Renal cortex interstitium (tissue), 11 donors: ENCODE measurements around the gene AIFM3. TPM values are rescaled to one million over a fixed set of nuclear protein-coding genes. Genes with fewer than 3 reads are reported as not detected.

Experiments used
- DNase-seq, 11 donors: peaks; one replicate each; pipeline ENCODE4 v3.0.0-alpha.2; 2013; ENCODE audit warnings: low read depth in 9 of 11, low spot score in 4 of 11; ENCODE audit errors: extremely low read depth in 1 of 11
- polyA plus RNA-seq, 3 donors: library from polyadenylated mRNA; unstranded; fragments of 120-200 nt; gene quantifications; one replicate each; pipeline ENCODE4 v1.2.1, GENCODE V29; 2013; ENCODE audit not compliant: insufficient read length in 3 of 3

Gene AIFM3
- polyA plus RNA-seq, 3 donors, result 0.47 to 1.5 (median 0.96) TPM

DNA sequence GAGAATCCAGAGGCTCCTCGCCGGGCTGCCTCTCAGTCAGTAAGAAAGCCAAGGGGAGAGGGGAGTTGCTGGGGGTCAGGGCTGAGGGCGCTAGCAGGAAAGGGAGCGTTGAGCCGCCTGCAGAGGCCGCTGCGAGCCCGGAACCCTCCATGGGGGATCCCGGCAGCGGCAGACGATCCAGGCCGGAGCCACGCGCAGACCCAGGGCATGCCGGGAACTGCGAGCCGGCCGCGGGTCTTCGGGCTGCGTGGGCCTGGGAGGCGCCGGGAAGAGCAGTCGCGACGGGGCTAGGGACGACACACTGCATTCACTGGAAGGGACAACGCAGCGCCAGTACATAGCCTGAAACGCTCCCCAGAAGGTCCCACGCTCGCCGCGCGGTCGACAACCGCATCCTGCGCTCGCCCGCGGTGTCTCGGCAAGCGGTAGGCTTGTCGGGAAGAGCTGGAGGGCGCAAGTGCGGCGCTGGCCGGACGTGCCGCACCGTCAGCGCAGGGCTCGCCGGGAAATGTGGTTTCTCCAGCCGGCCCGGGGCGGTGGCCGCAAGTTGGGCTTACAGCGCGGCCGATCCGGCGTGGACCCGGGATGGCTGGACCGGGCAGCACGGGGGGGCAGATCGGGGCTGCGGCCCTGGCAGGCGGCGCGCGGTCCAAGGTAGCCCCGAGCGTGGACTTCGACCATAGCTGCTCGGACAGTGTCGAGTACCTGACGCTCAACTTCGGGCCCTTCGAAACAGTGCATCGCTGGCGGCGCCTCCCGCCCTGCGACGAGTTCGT is 14.9 kb downstream of the AIFM3 start, which contains the start of gene LZTR1:
LZTR1 (plus strand) TSS at position 511 of the 776 bp plus-strand sequence; CDS start at position 586, 75 bp downstream.
- peak in 10 of 11 donors; percentile 61 to 80 (median 74) for DNase-seq

GRCh38 chr22:20982563-20982882 is 15.5 kb downstream of the AIFM3 start:
- DNase-seq, result no peak

DNA sequence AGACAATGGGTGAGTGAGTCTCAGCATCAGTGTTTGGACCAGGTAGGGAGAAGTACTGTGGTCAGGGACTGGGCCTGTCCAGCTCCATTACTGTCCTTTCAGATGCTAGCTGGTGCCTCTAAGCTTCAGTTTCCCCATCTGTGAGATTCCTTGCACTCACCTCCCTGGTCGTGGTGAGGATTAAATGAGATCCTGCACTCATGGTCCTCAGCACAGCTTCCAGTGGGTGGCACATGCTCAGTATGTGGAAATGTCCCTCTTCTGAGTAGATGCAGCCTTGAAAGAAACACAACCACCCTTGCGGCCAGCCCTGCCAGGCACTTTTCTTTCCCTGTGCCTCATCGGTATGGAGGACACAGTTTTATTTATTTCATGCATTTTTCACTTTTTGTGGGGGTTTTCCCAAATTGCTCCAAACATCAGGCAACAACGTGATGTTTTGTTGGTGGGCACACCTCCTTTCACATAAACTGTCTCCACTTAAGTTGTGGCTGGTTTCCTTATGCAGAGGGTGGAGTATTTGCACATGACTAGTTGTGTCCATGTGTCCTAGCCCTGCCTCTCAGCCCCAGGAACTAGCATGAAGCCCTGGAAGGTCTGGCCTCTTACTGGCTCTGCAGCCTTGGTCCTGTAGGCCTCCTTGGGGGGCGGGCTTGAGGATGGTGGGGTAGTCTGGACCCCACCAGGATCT is 16.2 kb downstream of the AIFM3 start:
- DNase-seq, result no peak

DNA sequence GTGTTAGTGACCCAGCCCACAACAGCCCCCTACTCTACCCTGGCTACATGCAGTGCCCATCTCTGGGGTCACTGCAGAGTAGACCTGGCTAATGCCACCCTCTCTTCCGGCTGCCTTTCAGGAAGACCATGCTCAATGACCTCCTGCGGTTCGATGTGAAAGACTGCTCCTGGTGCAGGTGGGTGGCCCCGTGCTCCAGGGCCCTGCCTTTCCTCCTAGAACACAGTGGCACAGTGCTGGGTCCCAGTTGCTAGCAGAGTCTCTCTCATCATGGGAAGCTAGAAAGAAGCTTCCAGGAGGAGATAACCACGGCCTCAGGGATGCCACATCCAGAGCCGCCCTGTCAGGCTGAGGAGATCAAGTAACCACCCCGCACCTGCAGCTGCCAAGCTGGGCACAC is 18.7 kb downstream of the AIFM3 start:
- DNase-seq, result no peak

DNA sequence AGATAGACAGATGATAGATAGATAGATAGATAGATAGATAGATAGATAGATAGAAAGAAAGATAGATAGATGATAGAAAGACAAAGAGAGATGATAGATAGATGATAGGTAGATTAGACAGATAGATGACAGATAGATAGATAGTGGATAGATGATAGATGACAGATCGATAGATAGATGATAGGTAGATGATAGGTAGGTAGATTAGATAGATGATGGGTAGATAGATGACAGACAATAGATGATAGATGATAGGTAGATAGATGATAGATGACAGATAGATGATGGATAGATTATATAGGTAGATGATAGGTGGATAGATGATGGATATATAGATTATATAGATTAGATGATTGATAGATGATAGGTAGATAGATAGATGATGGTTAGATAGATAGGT is 19.3 kb downstream of the AIFM3 start:
- no peak for DNase-seq

- no peak for DNase-seq
Observed at GRCh38 chr22:20987375-20987774, 20.3 kb downstream of the AIFM3 start.

DNA sequence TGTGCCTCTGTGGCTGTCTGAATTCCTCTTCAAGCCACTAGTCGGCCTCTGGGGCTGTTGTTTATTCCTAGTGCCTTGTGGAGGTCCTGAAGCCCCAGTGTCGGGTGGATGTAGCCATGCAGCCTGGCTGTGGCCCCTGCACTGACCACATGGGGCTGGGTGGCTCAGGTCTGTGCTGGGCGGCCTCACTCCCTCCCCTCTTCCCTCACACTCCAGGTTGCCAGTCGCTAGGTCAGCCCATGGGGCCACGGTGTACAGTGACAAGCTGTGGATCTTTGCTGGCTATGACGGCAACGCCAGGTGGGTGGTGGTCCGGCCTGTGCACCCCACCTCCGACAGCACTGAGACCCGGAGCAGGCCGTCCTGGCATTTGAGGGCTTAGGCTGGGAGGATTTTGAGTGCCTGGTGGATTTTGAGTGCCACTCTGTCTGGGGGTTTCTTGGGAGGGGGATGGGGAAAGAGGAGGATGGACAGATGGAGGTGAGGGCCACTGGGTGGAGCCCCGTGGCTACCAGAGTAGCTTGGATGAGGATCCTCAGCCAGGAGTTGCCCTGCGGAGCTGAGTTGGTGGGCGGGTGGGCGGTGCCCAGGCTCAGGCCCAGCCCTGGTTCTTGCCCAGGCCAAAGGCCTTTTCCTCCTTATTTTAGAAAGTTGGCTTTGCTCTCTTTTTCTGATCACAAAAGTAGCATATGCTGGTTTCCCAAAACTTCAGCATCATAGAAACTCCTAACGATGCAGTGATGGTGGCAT is 21.7 kb downstream of the AIFM3 start:
- DNase-seq, result no peak

DNA sequence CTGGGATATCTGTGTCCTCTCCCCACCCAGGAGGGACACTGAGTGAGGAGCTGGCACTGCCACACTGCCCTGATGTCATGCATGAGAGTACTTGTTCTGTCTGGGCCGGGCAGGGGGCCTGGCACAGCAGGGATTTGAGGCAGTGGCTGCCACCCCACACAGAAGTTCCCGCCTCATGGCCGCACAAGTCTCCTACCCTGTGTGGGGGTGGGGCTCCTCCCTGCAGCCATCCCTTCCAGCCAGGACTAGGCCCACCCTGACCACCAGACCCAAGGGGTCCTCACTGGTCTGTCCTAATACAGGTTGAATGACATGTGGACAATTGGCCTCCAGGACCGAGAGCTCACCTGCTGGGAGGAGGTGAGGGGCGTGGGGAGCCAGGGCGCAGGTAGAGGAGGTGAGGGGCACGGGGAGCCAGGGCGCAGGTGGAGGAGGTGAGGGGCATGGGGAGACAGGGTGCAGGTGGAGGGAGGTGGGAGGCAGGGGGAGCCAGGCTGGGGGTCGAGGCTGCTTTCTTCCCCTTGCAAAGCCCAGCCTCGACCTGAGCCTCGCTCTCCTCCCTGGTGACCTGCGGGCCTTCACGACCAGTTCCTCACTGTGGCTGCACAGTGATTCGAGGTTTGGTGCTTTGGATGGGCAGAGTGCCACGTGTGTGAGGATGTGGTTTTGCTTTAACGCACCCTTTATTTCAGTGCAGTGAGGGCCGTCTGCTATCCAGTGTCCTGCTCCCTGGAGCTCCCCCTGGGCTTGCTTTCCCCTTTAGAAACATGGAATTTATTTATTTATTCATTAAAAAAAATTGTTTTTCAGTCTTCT is 22.5 kb downstream of the AIFM3 start:
- no peak for DNase-seq

DNA sequence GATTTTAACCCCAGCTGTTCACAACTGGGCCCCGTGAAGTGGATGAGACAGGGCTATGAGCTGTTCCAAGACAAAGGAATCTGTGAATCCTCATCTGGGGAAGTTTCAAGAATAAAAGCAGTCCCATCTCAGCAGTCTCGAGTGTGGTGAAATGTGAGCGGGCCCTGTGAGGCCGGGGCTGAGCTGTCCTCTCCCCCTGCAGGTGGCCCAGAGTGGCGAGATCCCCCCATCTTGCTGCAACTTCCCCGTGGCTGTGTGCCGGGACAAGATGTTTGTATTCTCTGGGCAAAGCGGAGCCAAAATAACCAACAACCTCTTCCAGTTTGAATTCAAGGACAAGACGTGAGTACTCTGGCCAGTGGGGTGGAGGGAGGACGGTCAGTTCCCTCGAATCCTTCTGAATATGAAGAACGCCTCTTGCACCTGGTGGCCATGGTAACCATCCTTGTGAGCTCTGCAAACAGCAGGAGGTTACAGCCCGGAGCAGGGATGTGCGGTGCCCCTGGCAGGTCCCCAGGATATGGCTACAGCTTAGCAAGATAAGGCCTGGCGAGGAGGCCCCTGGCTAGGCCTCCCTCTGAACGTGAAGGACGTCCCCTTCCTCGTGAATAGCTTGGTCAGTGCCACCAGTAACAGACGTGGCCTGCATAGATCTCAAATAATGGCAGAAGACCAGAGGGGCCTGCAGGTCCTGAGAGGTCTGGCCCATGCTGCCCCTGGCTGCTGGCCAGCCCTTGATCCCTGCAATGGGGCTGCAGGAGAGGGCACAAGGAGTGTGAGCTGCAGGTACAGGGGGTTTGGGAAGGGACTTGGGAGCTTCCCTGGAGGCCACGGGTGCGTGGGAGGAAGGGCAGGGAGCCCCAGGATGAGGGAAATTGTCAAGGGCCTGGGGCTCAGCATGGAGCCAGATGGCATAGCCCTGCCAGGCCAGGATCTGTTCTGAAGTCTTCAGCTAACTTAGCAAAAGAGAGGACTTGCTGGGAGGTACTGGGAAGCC is 23.4 kb downstream of the AIFM3 start:
- DNase-seq, result no peak

GRCh38 chr22:20991252-20992055 is 24.4 kb downstream of the AIFM3 start:
- DNase-seq, result no peak

DNA sequence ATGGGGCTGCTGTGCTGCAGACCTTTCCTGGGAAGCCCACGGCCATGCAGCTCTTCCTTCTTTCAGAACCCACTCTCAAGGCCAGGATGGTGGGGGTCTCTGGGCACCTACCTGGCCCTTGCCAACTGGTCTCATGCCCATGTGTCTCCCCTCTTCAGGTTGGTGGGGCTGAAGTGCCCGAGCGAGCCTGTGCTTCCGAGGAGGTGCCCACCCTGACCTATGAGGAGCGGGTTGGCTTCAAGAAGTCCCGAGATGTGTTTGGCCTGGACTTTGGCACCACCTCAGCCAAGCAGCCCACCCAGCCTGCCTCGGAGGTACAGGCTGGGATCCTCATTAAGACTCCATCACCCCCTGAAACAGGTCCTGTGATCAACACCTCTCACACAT is 25.0 kb downstream of the AIFM3 start:
- no peak for DNase-seq

DNA sequence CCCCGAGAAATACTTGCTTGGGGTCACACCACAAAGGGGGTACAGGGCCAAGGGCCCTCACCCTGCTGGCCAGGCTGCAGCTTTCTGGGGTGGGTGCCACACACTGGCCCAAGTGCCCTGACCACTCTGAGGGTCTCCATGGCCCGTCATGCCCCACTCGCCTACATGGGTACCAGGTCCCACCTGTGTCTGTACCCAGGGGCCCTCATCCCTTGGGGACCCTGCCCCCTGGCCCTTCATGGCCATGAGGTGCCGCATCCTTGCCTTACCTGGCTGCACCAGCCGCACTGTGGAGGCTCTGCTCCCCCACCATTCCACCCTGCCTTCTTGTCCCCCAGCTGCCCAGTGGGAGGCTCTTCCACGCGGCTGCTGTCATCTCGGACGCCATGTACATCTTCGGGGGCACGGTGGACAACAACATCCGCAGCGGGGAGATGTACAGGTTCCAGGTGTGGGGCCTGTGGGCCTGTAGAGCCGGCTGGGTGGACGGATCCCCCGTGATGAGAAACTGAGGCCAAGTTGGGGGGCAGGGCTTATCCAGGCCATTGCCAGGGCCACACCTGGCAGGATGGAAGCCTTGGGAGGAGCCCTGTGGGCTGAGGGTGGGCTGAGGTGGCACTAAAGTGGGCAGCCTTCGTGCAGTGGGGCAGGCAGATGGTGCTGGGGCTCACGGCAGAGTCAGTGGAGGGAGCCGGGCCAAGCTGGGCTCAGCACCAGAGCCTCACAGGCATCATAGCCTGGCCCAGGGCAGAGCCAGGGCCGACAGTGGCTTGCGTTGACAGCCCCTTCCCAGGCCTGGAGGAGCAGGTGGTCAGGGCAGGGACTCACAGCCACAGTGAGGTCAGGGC is 25.6 kb downstream of the AIFM3 start:
- DNase-seq, result no peak

- no peak for DNase-seq
Observed at GRCh38 chr22:20993304-20994127, 26.5 kb downstream of the AIFM3 start.

DNA sequence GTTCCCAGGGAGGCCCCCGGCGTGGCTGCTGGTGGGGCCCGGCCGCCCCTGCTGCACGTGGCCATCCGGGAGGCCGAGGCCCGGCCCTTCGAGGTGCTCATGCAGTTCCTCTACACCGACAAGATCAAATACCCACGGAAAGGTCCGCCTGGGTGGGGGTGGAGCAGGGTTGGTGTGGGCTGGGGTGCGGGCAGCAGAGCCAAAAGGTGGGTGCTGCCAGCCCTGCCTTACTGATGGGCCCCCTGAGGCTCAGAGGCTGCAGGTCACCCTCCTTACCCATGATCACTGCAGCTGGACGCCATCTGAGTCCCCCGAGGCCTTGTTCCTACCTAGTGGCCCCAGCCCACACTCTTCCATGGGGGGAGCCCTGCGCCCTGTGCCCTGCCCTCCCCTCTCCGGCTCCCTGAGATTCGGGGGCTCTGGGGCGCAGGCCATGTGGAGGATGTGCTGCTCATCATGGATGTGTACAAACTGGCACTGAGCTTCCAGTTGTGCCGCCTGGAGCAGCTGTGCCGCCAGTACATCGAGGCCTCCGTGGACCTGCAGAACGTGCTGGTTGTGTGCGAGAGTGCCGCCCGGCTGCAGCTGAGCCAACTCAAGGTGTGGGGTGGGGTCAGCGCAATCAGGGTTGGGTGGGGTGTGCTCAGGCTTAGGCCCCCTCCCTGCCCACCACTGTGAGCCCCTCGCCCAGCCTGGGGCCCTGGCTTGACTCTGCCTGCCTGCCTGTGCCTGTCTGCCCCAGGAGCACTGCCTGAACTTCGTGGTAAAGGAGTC is 27.3 kb downstream of the AIFM3 start:
- no peak for DNase-seq

GRCh38 chr22:20994902-20995241 is 27.8 kb downstream of the AIFM3 start:
- DNase-seq, result no peak
